DOHH2 (cell line): Measurements from ENCODE around the gene FBXO24.

ENCODE experiments used
- EZH2phosphoT487 ChIP-seq: fragments of 200-600 bp; sonication (generic); IDR thresholded peaks from 2 replicates; pipeline ENCODE4 v1.6.1; 2017; ENCODE audit warnings: borderline replicate concordance, mild to moderate bottlenecking, antibody characterized with exemption, low read length, moderate library complexity, mixed read lengths
- TF ChIP-seq, protein P1 (sequence below): fragments of 200-600 bp; sonication (generic); IDR thresholded peaks from one replicate; pipeline ENCODE4 v1.5.1; 2014; ENCODE audit warnings: antibody characterized with exemption, mild to moderate bottlenecking, low read depth, low read length; ENCODE audit not compliant: poor library complexity, severe bottlenecking

DNA sequence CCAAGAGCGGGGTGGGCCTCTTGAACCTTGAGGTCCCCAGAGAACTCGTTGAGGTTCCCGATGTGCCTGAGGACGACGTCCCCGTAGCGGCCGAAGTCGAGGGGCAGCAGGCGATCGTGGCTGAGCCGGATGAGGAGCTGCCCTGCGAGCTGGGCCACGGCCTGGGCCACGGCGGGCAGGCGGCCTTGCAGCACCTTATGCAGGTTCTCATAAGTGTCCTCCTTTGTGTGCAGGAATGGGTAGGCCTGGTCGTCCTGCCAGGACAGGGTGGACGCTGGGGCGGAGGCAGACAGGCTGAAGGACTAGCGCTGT is 41.1 kb downstream of the FBXO24 start:
- TF ChIP-seq, protein P1, sequence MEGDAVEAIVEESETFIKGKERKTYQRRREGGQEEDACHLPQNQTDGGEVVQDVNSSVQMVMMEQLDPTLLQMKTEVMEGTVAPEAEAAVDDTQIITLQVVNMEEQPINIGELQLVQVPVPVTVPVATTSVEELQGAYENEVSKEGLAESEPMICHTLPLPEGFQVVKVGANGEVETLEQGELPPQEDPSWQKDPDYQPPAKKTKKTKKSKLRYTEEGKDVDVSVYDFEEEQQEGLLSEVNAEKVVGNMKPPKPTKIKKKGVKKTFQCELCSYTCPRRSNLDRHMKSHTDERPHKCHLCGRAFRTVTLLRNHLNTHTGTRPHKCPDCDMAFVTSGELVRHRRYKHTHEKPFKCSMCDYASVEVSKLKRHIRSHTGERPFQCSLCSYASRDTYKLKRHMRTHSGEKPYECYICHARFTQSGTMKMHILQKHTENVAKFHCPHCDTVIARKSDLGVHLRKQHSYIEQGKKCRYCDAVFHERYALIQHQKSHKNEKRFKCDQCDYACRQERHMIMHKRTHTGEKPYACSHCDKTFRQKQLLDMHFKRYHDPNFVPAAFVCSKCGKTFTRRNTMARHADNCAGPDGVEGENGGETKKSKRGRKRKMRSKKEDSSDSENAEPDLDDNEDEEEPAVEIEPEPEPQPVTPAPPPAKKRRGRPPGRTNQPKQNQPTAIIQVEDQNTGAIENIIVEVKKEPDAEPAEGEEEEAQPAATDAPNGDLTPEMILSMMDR: no peak
- no peak for TF ChIP-seq EZH2phosphoT487
